Esophagus muscularis mucosa (tissue), 4 donors: Measurements from ENCODE around the gene SSTR5.

Experiments used
- EP300 ChIP-seq: sonication (generic); formaldehyde crosslinking; IDR thresholded peaks from one replicate; pipeline ENCODE4 v1.6.1; 2017; ENCODE audit warnings: antibody characterized with exemption
- POLR2A ChIP-seq: fragments of 450-650 bp; IDR thresholded peaks from one replicate; pipeline ENCODE4 v1.6.1; 2017; ENCODE audit warnings: antibody characterized with exemption, moderate library complexity, mild to moderate bottlenecking, low read depth
- POLR2AphosphoS5 ChIP-seq, 2 donors: sonication (generic); formaldehyde crosslinking; IDR thresholded peaks; one replicate each; pipeline ENCODE4 v1.6.1; 2017; ENCODE audit warnings: antibody characterized with exemption in 2 of 2
- TF ChIP-seq, protein P1 (sequence below), 3 experiments: fragments of 200-600 bp in 2 of 3; fragments of 450-650 bp in 1 of 3; sonication (generic) in 2 of 3; IDR thresholded peaks; one replicate each; pipeline ENCODE4 v1.5.1; 2017 to 2019; ENCODE audit warnings: antibody characterized with exemption in 3 of 3, mild to moderate bottlenecking in 2 of 3, moderate library complexity in 1 of 3

DNA sequence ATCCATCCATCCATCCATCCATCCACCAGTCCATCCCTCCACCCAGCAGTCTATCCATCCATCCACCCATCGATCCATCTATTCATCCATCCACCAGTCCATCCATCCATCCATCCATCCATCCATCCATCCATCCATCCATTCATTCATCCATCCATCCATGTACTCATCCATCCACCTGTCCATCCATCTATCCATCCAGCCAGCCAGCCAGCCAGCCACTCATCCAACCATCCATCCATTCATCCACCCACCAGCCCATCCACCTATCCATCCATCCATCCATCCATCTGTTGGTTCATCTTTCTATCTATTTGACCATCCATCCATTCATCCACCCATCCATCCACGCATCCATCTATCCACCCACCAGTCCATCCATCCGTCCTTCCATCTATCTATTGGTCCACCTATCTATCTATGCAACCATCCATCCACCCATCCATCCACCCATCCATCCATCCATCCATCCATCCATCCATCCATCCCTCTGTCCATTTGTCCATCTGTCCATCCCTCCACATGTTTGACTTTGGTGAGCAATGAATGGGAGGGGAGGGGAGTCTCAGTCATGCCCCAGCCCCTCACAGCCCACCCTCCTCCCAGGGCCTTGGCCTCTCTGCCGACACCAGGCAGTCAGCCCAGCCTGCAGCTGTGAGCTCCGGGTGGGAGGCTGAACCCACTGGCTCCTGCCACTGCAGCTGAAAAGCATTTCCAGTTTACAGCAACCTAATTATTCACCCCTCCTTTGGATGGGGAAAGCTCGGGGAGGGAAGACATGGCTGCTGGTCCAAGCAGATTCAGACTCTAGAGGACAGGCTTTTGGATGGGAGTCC is 38.1 kb upstream of the SSTR5 start:
- TF ChIP-seq, protein P1, sequence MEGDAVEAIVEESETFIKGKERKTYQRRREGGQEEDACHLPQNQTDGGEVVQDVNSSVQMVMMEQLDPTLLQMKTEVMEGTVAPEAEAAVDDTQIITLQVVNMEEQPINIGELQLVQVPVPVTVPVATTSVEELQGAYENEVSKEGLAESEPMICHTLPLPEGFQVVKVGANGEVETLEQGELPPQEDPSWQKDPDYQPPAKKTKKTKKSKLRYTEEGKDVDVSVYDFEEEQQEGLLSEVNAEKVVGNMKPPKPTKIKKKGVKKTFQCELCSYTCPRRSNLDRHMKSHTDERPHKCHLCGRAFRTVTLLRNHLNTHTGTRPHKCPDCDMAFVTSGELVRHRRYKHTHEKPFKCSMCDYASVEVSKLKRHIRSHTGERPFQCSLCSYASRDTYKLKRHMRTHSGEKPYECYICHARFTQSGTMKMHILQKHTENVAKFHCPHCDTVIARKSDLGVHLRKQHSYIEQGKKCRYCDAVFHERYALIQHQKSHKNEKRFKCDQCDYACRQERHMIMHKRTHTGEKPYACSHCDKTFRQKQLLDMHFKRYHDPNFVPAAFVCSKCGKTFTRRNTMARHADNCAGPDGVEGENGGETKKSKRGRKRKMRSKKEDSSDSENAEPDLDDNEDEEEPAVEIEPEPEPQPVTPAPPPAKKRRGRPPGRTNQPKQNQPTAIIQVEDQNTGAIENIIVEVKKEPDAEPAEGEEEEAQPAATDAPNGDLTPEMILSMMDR (IDR thresholded peaks at IDR 0.05): no peak
- no peak for TF ChIP-seq POLR2A
- TF ChIP-seq POLR2AphosphoS5 (IDR thresholded peaks at IDR 0.05): no peak
- no peak for TF ChIP-seq EP300
